HCT116 (cell line): ENCODE data around the gene KRTAP5-9. TPM values are rescaled to one million over a fixed set of nuclear protein-coding genes. Genes with fewer than 3 reads are reported as not detected.

Experiments
- ATAC-seq: fragments of 200-7000 bp; cut with Tn5 transposase; 2 replicates; pipeline ENCODE4 v1.9.1; 2020; ENCODE audit warnings: mild to moderate bottlenecking, moderate library complexity
- BruUV-seq: library from RNA; stranded (reverse); fragments of 400-500 nt; replicated peaks from 2 replicates; lab custom pipeline; 2021; lab: Mats Ljungman, UMichigan
- CTCF ChIA-PET: fragments of 300-600 bp; sonication (Branson Sonifier 250); formaldehyde crosslinking; loops from one replicate; lab custom pipeline; 2021; ENCODE audit warnings: antibody characterized with exemption; lab: Charles Lee
- POLR2A ChIA-PET: fragments of 300-600, 350-600 bp; sonication (Branson Sonifier 250); formaldehyde crosslinking; loops from one replicate; lab custom pipeline; 2021; ENCODE audit warnings: antibody characterized with exemption; lab: Charles Lee
- RAD21 ChIA-PET, 2 experiments: fragments of 300-600 bp; sonication (Branson Sonifier 250); formaldehyde crosslinking; loops; one replicate each; lab custom pipeline; 2023; ENCODE audit warnings: low total read pairs in 2 of 2; ENCODE audit not compliant: uncharacterized antibody in 2 of 2, unreplicated experiment in 2 of 2, low non-redundant PET in 1 of 2; lab: Charles Lee
- DNase-seq: peaks from one replicate; pipeline ENCODE4 v3.0.0-alpha.2; 2010; ENCODE audit warnings: low read depth, low spot score
- H2AFZ ChIP-seq: fragments of 200-600 bp; shearing (Covaris generic), sonication (generic); 2 replicates; pipeline ENCODE4 v1.6.1; 2017; ENCODE audit warnings: low read depth, mixed run types, mixed read lengths, antibody characterized with exemption, low read length; ENCODE audit not compliant: poor library complexity, severe bottlenecking
- H3K27ac ChIP-seq: 2 replicates; pipeline ENCODE4 v1.5.1; 2012; ENCODE audit warnings: low read depth, low read length
- H3K27me3 ChIP-seq: fragments of 200-600 bp; sonication (generic); 2 replicates; pipeline ENCODE4 v1.6.1; 2016; ENCODE audit warnings: mixed run types, low read length, mixed read lengths; ENCODE audit not compliant: insufficient read depth
- H3K36me3 ChIP-seq, 2 experiments: fragments of 200-500 bp in 1 of 2; fragments of 200-600 bp in 1 of 2; sonication (Bioruptor generic) in 1 of 2; sonication (generic) in 1 of 2; 2 replicates each; pipeline versions ENCODE4 v1.5.1 to v1.6.1; 2014 to 2016; ENCODE audit warnings: low read length in 2 of 2, inconsistent platforms in 1 of 2, mixed read lengths in 1 of 2, mixed run types in 1 of 2; ENCODE audit not compliant: insufficient read depth in 2 of 2, control insufficient read depth in 1 of 2
- H3K4me1 ChIP-seq, 2 experiments: fragments of 200-600 bp in 1 of 2; sonication (generic) in 1 of 2; 2 replicates each; pipeline versions ENCODE4 v1.5.1 to v1.6.1; 2012 to 2017; ENCODE audit warnings: low read length in 2 of 2, inconsistent platforms in 1 of 2, mild to moderate bottlenecking in 1 of 2, mixed read lengths in 1 of 2, mixed run types in 1 of 2, moderate library complexity in 1 of 2; ENCODE audit not compliant: insufficient read depth in 2 of 2, control insufficient read depth in 1 of 2
- H3K4me2 ChIP-seq: fragments of 200-600 bp; sonication (generic); 2 replicates; pipeline ENCODE4 v1.6.1; 2017; ENCODE audit warnings: mixed run types, low read length, mixed read lengths
- H3K4me3 ChIP-seq, 2 experiments: fragments of 200-600 bp in 1 of 2; sonication (generic) in 1 of 2; replicated peaks in 1 of 2; 2 replicates each; pipeline ENCODE4 v1.5.1; 2011 to 2016; ENCODE audit warnings: low read length in 2 of 2, control low read depth in 1 of 2, low read depth in 1 of 2, mild to moderate bottlenecking in 1 of 2, mixed read lengths in 1 of 2, mixed run types in 1 of 2
- H3K79me2 ChIP-seq: fragments of 200-600 bp; sonication (generic); 2 replicates; pipeline ENCODE4 v1.6.1; 2017; ENCODE audit warnings: mild to moderate bottlenecking, mixed run types, low read length, moderate library complexity, mixed read lengths; ENCODE audit not compliant: insufficient read depth
- H3K9ac ChIP-seq: fragments of 200-600 bp; sonication (generic); 2 replicates; pipeline ENCODE4 v1.6.1; 2016; ENCODE audit warnings: low read length, mixed read lengths
- H3K9me2 ChIP-seq: fragments of 200-600 bp; sonication (generic), shearing (Covaris generic); 2 replicates; pipeline ENCODE4 v1.6.1; 2017; ENCODE audit warnings: mixed run types, mild to moderate bottlenecking, moderate library complexity; ENCODE audit not compliant: insufficient read depth
- H3K9me3 ChIP-seq, 2 experiments: fragments of 200-500 bp in 1 of 2; fragments of 200-600 bp in 1 of 2; sonication (Bioruptor generic) in 1 of 2; sonication (generic) in 1 of 2; 2 replicates each; pipeline ENCODE4 v1.6.1; 2014 to 2017; ENCODE audit warnings: low read length in 2 of 2, mixed read lengths in 2 of 2, inconsistent platforms in 1 of 2, low read depth in 1 of 2, mild to moderate bottlenecking in 1 of 2, mixed run types in 1 of 2, moderate library complexity in 1 of 2; ENCODE audit not compliant: control insufficient read depth in 1 of 2, insufficient read depth in 1 of 2
- H4K20me1 ChIP-seq: fragments of 200-600 bp; sonication (generic), shearing (Covaris generic); 2 replicates; pipeline ENCODE4 v1.6.1; 2017; ENCODE audit warnings: mixed run types, mild to moderate bottlenecking, moderate library complexity; ENCODE audit not compliant: insufficient read depth
- ATF3 ChIP-seq: IDR thresholded peaks from 2 replicates; pipeline ENCODE4 v1.6.1; 2012
- CBX3 ChIP-seq: IDR thresholded peaks from 2 replicates; pipeline ENCODE4 v1.6.1; 2012; ENCODE audit warnings: low read depth
- CTCF ChIP-seq, 3 experiments: fragments of 200-600 bp in 1 of 3; sonication (generic) in 1 of 3; IDR thresholded peaks in 2 of 3; conservative IDR thresholded peaks in 1 of 3; 2 replicates each; pipeline ENCODE4 v1.5.1; 2012 to 2017; ENCODE audit warnings: low read depth in 2 of 3, low read length in 2 of 3, antibody characterized with exemption in 1 of 3, borderline replicate concordance in 1 of 3, control low read depth in 1 of 3, mild to moderate bottlenecking in 1 of 3, mixed read lengths in 1 of 3, mixed run types in 1 of 3, moderate library complexity in 1 of 3; ENCODE audit not compliant: insufficient read depth in 1 of 3
- EGR1 ChIP-seq: IDR thresholded peaks from 2 replicates; pipeline ENCODE4 v1.6.1; 2012; ENCODE audit warnings: low read depth
- EZH2phosphoT487 ChIP-seq: fragments of 200-600 bp; IDR thresholded peaks from 2 replicates; pipeline ENCODE4 v1.6.1; 2018; ENCODE audit warnings: antibody characterized with exemption, borderline replicate concordance
- JUND ChIP-seq: IDR thresholded peaks from 2 replicates; pipeline ENCODE4 v1.6.1; 2012
- MAX ChIP-seq: IDR thresholded peaks from 2 replicates; pipeline ENCODE4 v1.6.1; 2012
- POLR2AphosphoS5 ChIP-seq: IDR thresholded peaks from 2 replicates; pipeline ENCODE4 v1.6.1; 2011; ENCODE audit warnings: mild to moderate bottlenecking, low read depth, low read length, moderate library complexity
- RAD21 ChIP-seq: IDR thresholded peaks from 2 replicates; pipeline ENCODE4 v1.6.1; 2012; ENCODE audit warnings: low read depth, mild to moderate bottlenecking
- REST ChIP-seq: IDR thresholded peaks from 2 replicates; pipeline ENCODE4 v1.6.1; 2012; ENCODE audit warnings: low read depth
- SIN3A ChIP-seq: IDR thresholded peaks from 2 replicates; pipeline ENCODE4 v1.6.1; 2012; ENCODE audit warnings: low read depth
- YY1 ChIP-seq: IDR thresholded peaks from 2 replicates; pipeline ENCODE4 v1.6.1; 2011; ENCODE audit warnings: low read length, low read depth, moderate library complexity, mild to moderate bottlenecking; ENCODE audit not compliant: insufficient replicate concordance; ENCODE audit errors: extremely low read depth
- ZBTB33 ChIP-seq: IDR thresholded peaks from 2 replicates; pipeline ENCODE4 v1.6.1; 2011; ENCODE audit warnings: mild to moderate bottlenecking, low read length, moderate library complexity; ENCODE audit not compliant: insufficient replicate concordance; ENCODE audit errors: extremely low read depth
- ZNF274 ChIP-seq: fragments of 200-500 bp; sonication (Bioruptor generic); IDR thresholded peaks from 2 replicates; pipeline ENCODE4 v1.6.1; 2014; ENCODE audit warnings: mild to moderate bottlenecking, low read depth, low read length, inconsistent platforms
- intact Hi-C: fragments of 100-400 bp; cut with micrococcal nuclease; formaldehyde crosslinking; loops from 2 replicates; pipeline ENCODE4 v1.10.0; 2022
- total RNA-seq: library from RNA; stranded (reverse); gene quantifications from one replicate; pipeline ENCODE4 v1.2.1, GENCODE V29; 2021; ENCODE audit not compliant: unreplicated experiment

Gene KRTAP5-9
- total RNA-seq, 1 experiment from 2014 or later, result 0.27 TPM

GRCh38 chr11:71525188-71525937 is 22.9 kb upstream of the KRTAP5-9 start:
- ChIA-PET CTCF (no interaction called here), RAD21 (no interaction called here), POLR2A (no interaction called here)
- TF ChIP-seq ATF3, result no peak
- TF ChIP-seq SIN3A, result no peak
- no peak for TF ChIP-seq ZNF274
- TF ChIP-seq REST, result no peak
- no peak for TF ChIP-seq CBX3
- TF ChIP-seq RAD21, result no peak
- TF ChIP-seq CTCF (IDR thresholded peaks at IDR 0.05 in 2 of 3, conservative IDR thresholded peaks at IDR 0.05 in 1 of 3; ENCODE audit: borderline replicate concordance in 1 of 3, insufficient read depth in 1 of 3, low read depth in 2 of 3, low read length in 2 of 3), result no peak
- TF ChIP-seq ZBTB33, result no peak
- no peak for TF ChIP-seq MAX
- no peak for TF ChIP-seq JUND
- no peak for TF ChIP-seq EGR1
- no peak for TF ChIP-seq EZH2phosphoT487
- TF ChIP-seq POLR2AphosphoS5, result no peak
- no peak for TF ChIP-seq YY1
- no peak overlapping the region for H3K4me2 ChIP-seq
- ATAC-seq (no peak), DNase-seq (no peak)
- no peaks in the 10 kb centered on the region for H3K9me3 ChIP-seq
- no peak overlapping the region for H2AFZ ChIP-seq
- H3K4me3 ChIP-seq, result no peak overlapping the region
- BruUV-seq, result no TSS peak
- H3K4me1 ChIP-seq, result no peaks in the 10 kb centered on the region
- intact Hi-C loops, result no loop called here
- H3K79me2 ChIP-seq, result no peaks in the 10 kb centered on the region
- no peaks in the 10 kb centered on the region for H4K20me1 ChIP-seq
- no peaks in the 10 kb centered on the region for H3K27me3 ChIP-seq
- H3K36me3 ChIP-seq, result no peaks in the 10 kb centered on the region
- H3K27ac ChIP-seq, result no peak overlapping the region
- no peaks in the 10 kb centered on the region for H3K9me2 ChIP-seq
- no peak overlapping the region for H3K9ac ChIP-seq
